SK-N-SH treated with all-trans-retinoic acid at 6 μM for 48 hours (cell line): ENCODE measurements around the gene FCRL6.

ENCODE experiments used
- ATAC-seq: fragments of 200-7000 bp; cut with Tn5 transposase; 3 replicates; pipeline ENCODE4 v1.9.1; 2020; ENCODE audit warnings: mild to moderate bottlenecking, moderate library complexity
- ARNTL ChIP-seq: fragments of 450-650 bp; formaldehyde crosslinking; IDR thresholded peaks from 2 replicates; pipeline ENCODE4 v1.5.0; 2020; ENCODE audit warnings: low read depth, mild to moderate bottlenecking, moderate library complexity, borderline replicate concordance
- BACH2 ChIP-seq: fragments of 250-450 bp; sonication (Bioruptor Pico); IDR thresholded peaks from 2 replicates; pipeline ENCODE4 v1.9.0; 2021; ENCODE audit warnings: mild to moderate bottlenecking, borderline replicate concordance
- ESRRG ChIP-seq: fragments of 250-450 bp; sonication (Bioruptor Pico); IDR thresholded peaks from 2 replicates; pipeline ENCODE4 v1.6.1; 2021; ENCODE audit warnings: mild to moderate bottlenecking
- GLIS3 ChIP-seq: fragments of 250-450 bp; sonication (Bioruptor Pico); IDR thresholded peaks from 2 replicates; pipeline ENCODE4 v1.5.0; 2020; ENCODE audit warnings: mild to moderate bottlenecking, moderate library complexity
- ISL1 ChIP-seq: fragments of 250-450 bp; sonication (Bioruptor Pico); IDR thresholded peaks from 2 replicates; pipeline ENCODE4 v2.1.2; 2022; ENCODE audit warnings: mild to moderate bottlenecking, moderate library complexity
- OSR1 ChIP-seq: fragments of 250-450 bp; sonication (Bioruptor Pico); IDR thresholded peaks from 2 replicates; pipeline ENCODE4 v1.8.0; 2022; ENCODE audit warnings: moderate library complexity, mild to moderate bottlenecking, inconsistent platforms
- POU6F1 ChIP-seq: fragments of 250-450 bp; sonication (Bioruptor Pico); IDR thresholded peaks from 2 replicates; pipeline ENCODE4 v1.8.0; 2021; ENCODE audit warnings: low read depth, mild to moderate bottlenecking, moderate library complexity, borderline replicate concordance
- PPARA ChIP-seq: fragments of 250-450 bp; sonication (Bioruptor Pico); IDR thresholded peaks from 2 replicates; pipeline ENCODE4 v1.5.0; 2020; ENCODE audit warnings: mild to moderate bottlenecking, borderline replicate concordance
- RARB ChIP-seq: fragments of 250-450 bp; sonication (Bioruptor Pico); IDR thresholded peaks from 2 replicates; pipeline ENCODE4 v1.8.0; 2021; ENCODE audit warnings: mild to moderate bottlenecking, moderate library complexity
- SNAI2 ChIP-seq: fragments of 250-450 bp; sonication (Bioruptor Pico); IDR thresholded peaks from 2 replicates; pipeline ENCODE4 v1.5.0; 2020; ENCODE audit warnings: mild to moderate bottlenecking, moderate library complexity
- TCF4 ChIP-seq: fragments of 250-450 bp; sonication (Bioruptor Pico); IDR thresholded peaks from 2 replicates; pipeline ENCODE4 v1.8.0; 2021; ENCODE audit warnings: mild to moderate bottlenecking, moderate library complexity, borderline replicate concordance
- TSHZ2 ChIP-seq: fragments of 250-450 bp; sonication (Bioruptor Pico); IDR thresholded peaks from 2 replicates; pipeline ENCODE4 v1.5.0; 2020; ENCODE audit warnings: mild to moderate bottlenecking, moderate library complexity
- ZC3H10 ChIP-seq: fragments of 250-450 bp; sonication (Bioruptor Pico); IDR thresholded peaks from 2 replicates; pipeline ENCODE4 v1.5.1; 2021; ENCODE audit warnings: mild to moderate bottlenecking, moderate library complexity
- ZFP3 ChIP-seq: fragments of 250-450 bp; sonication (Bioruptor Pico); IDR thresholded peaks from 2 replicates; pipeline ENCODE4 v1.5.0; 2020; ENCODE audit warnings: mild to moderate bottlenecking, moderate library complexity
- ZFP30 ChIP-seq: fragments of 450-650 bp; formaldehyde crosslinking; IDR thresholded peaks from 2 replicates; pipeline ENCODE4 v1.5.0; 2022; ENCODE audit warnings: mild to moderate bottlenecking, moderate library complexity
- ZNF565 ChIP-seq: fragments of 450-650 bp; formaldehyde crosslinking; conservative IDR thresholded peaks from 2 replicates; pipeline ENCODE4 v1.5.0; 2020; ENCODE audit warnings: low read depth, mild to moderate bottlenecking, moderate library complexity
- ZNF70 ChIP-seq: fragments of 450-650 bp; formaldehyde crosslinking; IDR thresholded peaks from 2 replicates; pipeline ENCODE4 v1.5.0; 2020; ENCODE audit warnings: mild to moderate bottlenecking, moderate library complexity
- TF ChIP-seq, protein P1 (sequence below): fragments of 250-450 bp; sonication (Bioruptor Pico); IDR thresholded peaks from 2 replicates; pipeline ENCODE4 v1.5.1; 2021; ENCODE audit warnings: mild to moderate bottlenecking, moderate library complexity
- TF ChIP-seq, protein P2 (sequence below): fragments of 250-450 bp; sonication (Bioruptor Pico); IDR thresholded peaks from 2 replicates; pipeline ENCODE4 v1.8.0; 2020; ENCODE audit warnings: mild to moderate bottlenecking, moderate library complexity, borderline replicate concordance

Gene FCRL6

DNA sequence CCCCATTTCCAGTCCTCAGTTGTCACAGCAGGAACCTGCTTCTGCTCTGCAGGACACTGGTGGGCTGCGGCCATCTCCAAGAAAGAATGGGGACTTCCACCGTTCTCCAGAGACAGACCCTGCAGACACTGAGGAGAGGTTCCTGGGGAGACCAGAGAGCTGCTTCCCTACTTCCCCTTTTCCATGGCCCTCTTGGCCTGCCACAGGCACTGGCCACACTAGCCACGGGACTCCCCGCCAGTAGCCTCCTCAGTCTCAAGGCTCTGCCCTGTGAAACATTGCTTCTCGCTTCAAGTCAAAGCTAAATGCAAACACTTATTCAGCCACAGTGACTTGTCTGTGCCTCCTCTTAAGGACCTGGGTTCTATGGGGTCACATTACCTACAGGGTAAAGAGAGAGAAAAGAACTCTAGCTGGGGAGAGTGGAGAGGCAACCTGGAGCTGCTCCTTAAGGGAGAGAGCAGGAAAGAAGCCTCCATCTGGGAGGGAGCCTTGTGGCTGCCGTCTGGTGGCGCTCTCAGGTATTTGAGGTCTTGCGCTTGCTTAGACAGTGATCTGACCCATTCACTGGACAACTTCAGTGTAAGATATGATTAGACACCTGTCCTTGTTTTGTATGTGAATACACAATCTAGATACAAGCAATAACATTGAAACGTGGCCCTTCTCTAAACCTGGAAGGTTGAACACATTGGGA is 19.2 kb downstream of the FCRL6 start:
- peak; percentile 98 for ATAC-seq
- no peak for TF ChIP-seq ARNTL
- TF ChIP-seq, protein P1, sequence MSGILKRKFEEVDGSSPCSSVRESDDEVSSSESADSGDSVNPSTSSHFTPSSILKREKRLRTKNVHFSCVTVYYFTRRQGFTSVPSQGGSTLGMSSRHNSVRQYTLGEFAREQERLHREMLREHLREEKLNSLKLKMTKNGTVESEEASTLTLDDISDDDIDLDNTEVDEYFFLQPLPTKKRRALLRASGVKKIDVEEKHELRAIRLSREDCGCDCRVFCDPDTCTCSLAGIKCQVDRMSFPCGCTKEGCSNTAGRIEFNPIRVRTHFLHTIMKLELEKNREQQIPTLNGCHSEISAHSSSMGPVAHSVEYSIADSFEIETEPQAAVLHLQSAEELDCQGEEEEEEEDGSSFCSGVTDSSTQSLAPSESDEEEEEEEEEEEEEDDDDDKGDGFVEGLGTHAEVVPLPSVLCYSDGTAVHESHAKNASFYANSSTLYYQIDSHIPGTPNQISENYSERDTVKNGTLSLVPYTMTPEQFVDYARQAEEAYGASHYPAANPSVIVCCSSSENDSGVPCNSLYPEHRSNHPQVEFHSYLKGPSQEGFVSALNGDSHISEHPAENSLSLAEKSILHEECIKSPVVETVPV (CRISPR knock-in tag), result no peak
- no peak for TF ChIP-seq ZC3H10 (CRISPR knock-in tag)
- no peak for TF ChIP-seq ZNF565 (CRISPR knock-in tag)
- no peak for TF ChIP-seq BACH2 (CRISPR knock-in tag)
- TF ChIP-seq OSR1, result no peak
- TF ChIP-seq POU6F1 (CRISPR knock-in tag), result no peak
- no peak for TF ChIP-seq PPARA (CRISPR knock-in tag)
- no peak for TF ChIP-seq ISL1 (CRISPR knock-in tag)
- TF ChIP-seq, protein P2, sequence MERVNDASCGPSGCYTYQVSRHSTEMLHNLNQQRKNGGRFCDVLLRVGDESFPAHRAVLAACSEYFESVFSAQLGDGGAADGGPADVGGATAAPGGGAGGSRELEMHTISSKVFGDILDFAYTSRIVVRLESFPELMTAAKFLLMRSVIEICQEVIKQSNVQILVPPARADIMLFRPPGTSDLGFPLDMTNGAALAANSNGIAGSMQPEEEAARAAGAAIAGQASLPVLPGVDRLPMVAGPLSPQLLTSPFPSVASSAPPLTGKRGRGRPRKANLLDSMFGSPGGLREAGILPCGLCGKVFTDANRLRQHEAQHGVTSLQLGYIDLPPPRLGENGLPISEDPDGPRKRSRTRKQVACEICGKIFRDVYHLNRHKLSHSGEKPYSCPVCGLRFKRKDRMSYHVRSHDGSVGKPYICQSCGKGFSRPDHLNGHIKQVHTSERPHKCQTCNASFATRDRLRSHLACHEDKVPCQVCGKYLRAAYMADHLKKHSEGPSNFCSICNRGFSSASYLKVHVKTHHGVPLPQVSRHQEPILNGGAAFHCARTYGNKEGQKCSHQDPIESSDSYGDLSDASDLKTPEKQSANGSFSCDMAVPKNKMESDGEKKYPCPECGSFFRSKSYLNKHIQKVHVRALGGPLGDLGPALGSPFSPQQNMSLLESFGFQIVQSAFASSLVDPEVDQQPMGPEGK, result no peak
- TF ChIP-seq GLIS3 (CRISPR knock-in tag), result no peak

DNA sequence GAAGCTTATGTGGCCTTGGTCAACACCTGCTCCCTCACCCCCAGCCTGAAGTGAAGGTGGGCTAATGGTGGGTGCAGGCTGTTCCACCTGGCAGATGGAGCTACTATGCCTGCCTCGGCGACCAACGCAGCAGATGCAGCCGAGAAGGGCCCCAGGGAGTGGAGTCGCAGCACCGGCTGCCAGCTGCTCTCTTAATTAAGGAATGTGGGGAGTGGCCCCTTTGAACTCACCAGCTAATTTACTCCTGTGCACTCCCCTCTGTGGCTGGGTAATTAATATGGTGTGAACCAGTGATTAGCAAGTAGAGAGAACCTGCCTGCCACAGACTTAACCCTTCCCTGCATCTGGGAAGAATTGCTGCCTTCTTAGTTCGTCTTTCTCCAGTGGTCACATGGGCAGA is 21.2 kb downstream of the FCRL6 start:
- ATAC-seq, result no peak
- no peak for TF ChIP-seq PPARA (CRISPR knock-in tag)
- no peak for TF ChIP-seq ESRRG (CRISPR knock-in tag)
- no peak for TF ChIP-seq BACH2 (CRISPR knock-in tag)

GRCh38 chr1:159825564-159825963 is 23.4 kb downstream of the FCRL6 start:
- TF ChIP-seq ZNF70 (CRISPR knock-in tag) (no peak), ISL1 (CRISPR knock-in tag) (no peak), TSHZ2 (CRISPR knock-in tag) (no peak), PPARA (CRISPR knock-in tag) (no peak), ARNTL (no peak), ESRRG (CRISPR knock-in tag) (no peak)
- ATAC-seq, result no peak

DNA sequence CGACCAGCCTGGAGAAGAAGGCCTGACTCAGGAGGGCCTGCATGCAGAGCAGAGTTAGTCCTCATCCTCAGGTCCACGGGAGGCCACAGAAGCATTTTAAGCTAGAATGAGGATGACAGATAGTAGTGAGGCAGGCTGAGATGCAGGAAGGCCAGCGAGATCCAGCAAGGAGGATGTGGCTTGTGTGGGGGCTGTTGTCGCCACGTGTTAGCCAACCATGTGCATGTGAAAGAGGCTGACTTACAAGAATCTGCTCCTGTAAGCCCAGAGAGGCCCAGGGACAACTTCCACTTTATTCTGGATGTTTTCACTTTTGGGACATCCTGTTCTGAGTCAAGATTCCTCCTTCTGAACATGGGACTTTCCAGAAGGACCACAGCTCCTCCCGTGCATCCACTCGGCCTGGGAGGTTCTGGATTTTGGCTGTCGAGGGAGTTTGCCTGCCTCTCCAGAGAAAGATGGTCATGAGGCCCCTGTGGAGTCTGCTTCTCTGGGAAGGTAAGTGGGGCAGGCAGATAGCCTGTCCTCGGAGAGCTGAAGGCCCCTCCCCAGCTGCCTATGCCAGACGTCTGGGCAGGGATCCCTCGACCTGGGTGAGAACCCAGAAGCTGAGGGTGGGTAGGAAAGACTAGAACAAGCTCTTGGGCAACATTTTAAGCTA is 24.4 kb downstream of the FCRL6 start, which contains the start of gene SLAMF8:
Gene SLAMF8 (plus strand): TSS at position 433 of the 661 bp plus-strand sequence. CDS start 26 bp downstream, at position 459.
- no peak for ATAC-seq
- TF ChIP-seq ZFP30 (CRISPR knock-in tag) (no peak), ZC3H10 (CRISPR knock-in tag) (no peak), TSHZ2 (CRISPR knock-in tag) (no peak), ESRRG (CRISPR knock-in tag) (no peak), BACH2 (CRISPR knock-in tag) (no peak), SNAI2 (CRISPR knock-in tag) (no peak), ZFP3 (CRISPR knock-in tag) (no peak), ARNTL (no peak), RARB (CRISPR knock-in tag) (no peak), TCF4 (CRISPR knock-in tag) (no peak), ISL1 (CRISPR knock-in tag) (no peak)
- TF ChIP-seq, protein P2, result no peak
